Measurements from ENCODE around the gene POTEF. TPM values are rescaled to one million over a fixed set of nuclear protein-coding genes. Genes with fewer than 3 reads are reported as not detected.
"Not testable (repeated sequence)": the region's sequence is repeated elsewhere in the genome, so short reads cannot be mapped to it uniquely, and the experiment has no call there.

The POTEF gene
- total RNA-seq, 4 donors from 2014 or later = not detected

DNA sequence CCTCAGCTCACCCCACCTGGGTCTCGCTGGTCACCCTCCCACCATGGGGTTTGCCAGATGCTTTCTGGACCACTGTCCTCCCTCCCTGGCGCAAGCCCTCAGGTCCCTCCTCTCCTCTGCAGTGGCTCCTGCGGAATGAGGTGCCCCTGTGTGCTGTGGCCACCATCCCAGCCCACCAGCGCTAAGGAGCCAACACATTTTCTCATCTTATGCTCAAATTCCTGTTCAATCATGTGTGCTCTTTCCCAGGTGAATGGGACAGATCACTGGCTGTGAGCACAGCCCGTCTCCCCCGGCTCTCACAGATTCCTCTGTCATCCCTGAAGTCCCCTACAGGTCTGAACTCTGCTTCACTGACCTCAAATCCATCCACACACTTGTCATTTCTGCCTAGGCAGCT lies 31.1 kb upstream of the POTEF start:
- TF ChIP-seq, protein P1, sequence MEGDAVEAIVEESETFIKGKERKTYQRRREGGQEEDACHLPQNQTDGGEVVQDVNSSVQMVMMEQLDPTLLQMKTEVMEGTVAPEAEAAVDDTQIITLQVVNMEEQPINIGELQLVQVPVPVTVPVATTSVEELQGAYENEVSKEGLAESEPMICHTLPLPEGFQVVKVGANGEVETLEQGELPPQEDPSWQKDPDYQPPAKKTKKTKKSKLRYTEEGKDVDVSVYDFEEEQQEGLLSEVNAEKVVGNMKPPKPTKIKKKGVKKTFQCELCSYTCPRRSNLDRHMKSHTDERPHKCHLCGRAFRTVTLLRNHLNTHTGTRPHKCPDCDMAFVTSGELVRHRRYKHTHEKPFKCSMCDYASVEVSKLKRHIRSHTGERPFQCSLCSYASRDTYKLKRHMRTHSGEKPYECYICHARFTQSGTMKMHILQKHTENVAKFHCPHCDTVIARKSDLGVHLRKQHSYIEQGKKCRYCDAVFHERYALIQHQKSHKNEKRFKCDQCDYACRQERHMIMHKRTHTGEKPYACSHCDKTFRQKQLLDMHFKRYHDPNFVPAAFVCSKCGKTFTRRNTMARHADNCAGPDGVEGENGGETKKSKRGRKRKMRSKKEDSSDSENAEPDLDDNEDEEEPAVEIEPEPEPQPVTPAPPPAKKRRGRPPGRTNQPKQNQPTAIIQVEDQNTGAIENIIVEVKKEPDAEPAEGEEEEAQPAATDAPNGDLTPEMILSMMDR (IDR thresholded peaks at IDR 0.05) = no peak
- no peak for TF ChIP-seq POLR2A (IDR thresholded peaks at IDR 0.05)
- DNase-seq (ENCODE audit: low spot score in 2 of 2) = no peak
- intact Hi-C loops (cut with DNase I; ENCODE audit: low total_unique reads) = no loop called here
- WGBS, 2 donors = 91 to 100% methylated on average over 6 of the region's 6 CpGs
- no peak overlapping the region for H3K4me3 ChIP-seq (ENCODE audit: low read depth, poor library complexity, severe bottlenecking)

DNA sequence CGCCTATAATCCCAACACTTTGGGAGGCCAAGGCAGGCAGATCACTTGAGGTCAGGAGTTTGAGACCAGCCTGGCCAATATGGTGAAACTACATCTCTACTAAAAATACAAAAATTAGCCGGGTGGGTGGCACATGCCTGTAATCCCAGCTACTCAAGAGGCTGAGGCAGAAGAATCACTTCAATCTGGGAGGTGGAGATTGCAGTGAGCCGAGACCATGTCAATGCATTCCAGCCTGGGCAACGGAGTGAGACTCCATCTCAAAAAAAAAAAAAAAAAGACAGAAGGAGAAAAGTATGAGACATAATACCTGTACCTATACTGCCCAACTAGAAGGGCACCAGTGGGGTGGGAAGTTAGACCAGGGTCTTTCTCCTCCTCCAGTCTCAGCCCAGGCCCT lies 30.4 kb upstream of the POTEF start:
- intact Hi-C loops (cut with DNase I; ENCODE audit: low total_unique reads); H3K4me3 ChIP-seq (ENCODE audit: low read depth, poor library complexity, severe bottlenecking); DNase-seq (ENCODE audit: low spot score in 2 of 2): not testable (repeated sequence)
- WGBS, 2 donors = 83 to 94% methylated on average over 4 of the region's 4 CpGs

DNA sequence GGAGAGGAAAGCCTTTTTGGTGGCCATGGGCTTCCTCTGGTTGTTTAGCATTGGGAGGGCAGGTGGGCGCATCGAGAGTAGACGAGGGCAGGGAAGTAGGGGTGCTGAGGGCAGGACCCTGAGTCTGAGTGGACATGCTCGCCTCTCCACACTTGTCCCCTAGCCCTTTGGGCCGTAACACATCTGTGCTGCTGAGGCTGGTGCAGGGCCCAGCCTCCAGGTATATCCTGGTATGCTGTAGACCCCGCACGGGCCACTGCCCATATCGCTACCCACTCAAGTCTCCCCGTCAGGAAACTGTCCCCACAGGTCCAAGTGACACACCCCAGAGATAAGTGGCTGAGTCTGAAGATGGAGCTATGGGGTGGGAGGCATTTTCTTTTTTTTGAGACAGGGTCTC lies 29.6 kb upstream of the POTEF start:
- TF ChIP-seq, protein P1 (IDR thresholded peaks at IDR 0.05) = no peak
- no peak for TF ChIP-seq POLR2A (IDR thresholded peaks at IDR 0.05)
- no peak overlapping the region for H3K4me3 ChIP-seq (ENCODE audit: low read depth, poor library complexity, severe bottlenecking)
- DNase-seq (ENCODE audit: low spot score in 2 of 2) = no peak
- intact Hi-C loops (cut with DNase I; ENCODE audit: low total_unique reads) = no loop called here
- WGBS, 2 donors = 90 to 91% methylated on average over 9 of the region's 9 CpGs

DNA sequence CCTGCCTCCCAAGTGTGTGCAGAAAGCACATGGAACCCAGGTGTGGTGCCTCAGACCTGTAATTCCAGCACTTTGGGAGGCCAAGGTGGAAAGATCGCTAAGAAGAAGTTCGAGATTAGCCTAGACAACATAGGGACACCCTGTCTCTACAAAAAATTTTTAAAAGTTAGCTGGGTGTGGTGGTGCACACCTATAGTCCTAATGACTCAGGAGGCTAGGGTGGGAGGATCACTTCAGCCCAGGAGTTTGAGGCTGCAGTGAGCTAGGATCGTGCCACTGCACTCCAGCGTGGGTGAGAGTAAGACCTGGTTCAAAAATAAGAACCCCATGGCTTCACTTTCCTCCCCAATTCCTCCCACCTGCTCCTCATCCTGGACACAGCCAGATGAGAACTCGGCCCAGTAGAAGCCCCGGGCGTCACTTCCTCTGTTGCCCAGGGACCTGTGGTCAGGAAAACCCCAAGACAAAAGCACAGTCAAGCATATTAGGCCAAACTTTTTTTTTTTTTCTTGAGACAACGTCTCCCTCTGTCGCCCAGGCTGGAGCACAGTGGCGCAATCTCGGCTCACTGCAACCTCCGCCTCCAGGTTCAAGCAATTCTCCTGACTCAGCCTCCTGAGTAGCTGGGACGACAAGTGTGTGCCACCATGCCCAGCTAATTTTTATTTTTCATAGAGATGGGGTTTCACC lies 28.9 kb upstream of the POTEF start:
- DNase-seq (ENCODE audit: low spot score in 2 of 2); H3K4me3 ChIP-seq (ENCODE audit: low read depth, poor library complexity, severe bottlenecking); intact Hi-C loops (cut with DNase I; ENCODE audit: low total_unique reads): not testable (repeated sequence)
- 76 to 92% methylated on average over 13 of the region's 13 CpGs for WGBS, 2 donors

DNA sequence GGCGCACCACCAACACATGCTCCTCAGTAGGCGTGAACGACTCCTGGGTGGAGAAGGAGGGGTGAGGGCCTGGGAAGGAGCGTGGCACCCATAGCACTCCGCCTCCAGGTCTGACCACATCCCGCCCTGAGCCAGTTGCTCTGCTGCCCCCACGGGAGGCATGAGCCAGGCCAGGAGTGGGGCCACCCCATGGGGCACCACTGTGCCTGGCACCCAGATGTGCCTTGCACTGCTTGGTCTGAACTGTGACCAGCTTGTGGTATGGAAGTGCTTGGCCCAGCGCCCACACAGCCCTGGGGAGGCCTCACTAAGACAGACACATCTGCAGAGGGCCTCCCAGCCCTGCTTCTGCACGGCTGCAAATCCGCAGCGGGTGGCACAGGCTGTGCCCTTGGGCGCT lies 28.3 kb upstream of the POTEF start:
- intact Hi-C loops (cut with DNase I; ENCODE audit: low total_unique reads); DNase-seq (ENCODE audit: low spot score in 2 of 2); H3K4me3 ChIP-seq (ENCODE audit: low read depth, poor library complexity, severe bottlenecking): not testable (repeated sequence)
- WGBS, 2 donors = 80 to 82% methylated on average over 5 to 8 of the region's 12 CpGs

DNA sequence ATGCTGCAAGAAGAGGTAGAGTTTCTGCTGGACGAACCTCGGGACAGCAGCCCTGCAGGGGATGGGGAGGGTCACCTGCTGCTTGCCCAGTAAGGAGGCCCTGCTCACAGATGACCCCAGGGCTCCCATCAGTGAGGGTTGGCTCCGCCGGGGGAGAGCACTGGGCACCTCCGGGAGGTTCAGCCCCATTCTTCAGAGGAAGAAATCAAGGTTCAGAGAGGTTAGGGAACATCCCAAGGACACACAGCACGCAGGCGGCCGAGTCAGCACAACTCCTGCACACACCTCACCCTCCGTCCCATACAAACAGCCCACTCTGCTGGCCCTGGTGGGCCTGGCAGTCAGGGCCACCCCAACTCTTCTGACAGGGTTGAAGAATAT lies 27.6 kb upstream of the POTEF start:
- intact Hi-C loops (cut with DNase I; ENCODE audit: low total_unique reads) = no loop called here
- WGBS, 2 donors = 93 to 95% methylated on average over 9 of the region's 9 CpGs
- DNase-seq (ENCODE audit: low spot score in 2 of 2) = no peak
- no peak for TF ChIP-seq POLR2A (IDR thresholded peaks at IDR 0.05)
- TF ChIP-seq, protein P1 (IDR thresholded peaks at IDR 0.05) = no peak
- H3K4me3 ChIP-seq (ENCODE audit: low read depth, poor library complexity, severe bottlenecking) = no peak overlapping the region

DNA sequence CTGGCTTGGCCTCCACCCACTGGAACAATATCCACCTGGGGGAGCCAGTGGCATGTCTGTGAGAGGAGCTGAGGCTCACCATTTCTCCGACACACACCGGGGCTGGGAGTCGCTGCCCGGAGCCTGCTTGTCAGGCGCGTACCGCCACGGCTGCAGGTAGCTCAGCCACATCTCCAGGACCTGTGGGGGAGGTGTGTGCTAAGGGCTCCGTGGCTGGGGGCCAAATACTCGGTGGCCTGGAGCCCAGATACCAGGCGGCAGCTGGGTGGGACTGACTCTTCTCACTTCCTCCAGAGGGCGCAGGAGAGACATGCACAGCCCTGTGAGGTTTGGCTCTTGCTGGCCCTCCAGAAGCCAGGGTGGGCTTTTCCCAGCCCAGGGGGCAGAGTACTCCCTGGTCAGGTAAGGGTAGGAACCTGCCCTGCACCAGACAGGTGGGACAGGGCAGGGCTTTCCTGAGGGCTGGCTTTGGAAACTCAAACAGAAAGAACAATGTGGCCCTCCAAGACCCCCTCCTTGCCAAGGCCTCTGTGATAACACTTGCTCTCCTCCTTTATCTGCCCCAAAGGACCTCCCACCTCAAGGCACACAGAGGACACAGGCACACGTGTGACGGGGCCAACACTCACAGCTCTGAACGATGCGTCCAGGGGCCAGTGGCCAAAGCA lies 27.1 kb upstream of the POTEF start:
- WGBS, 2 donors = 64% methylated on average over 15 of the region's 16 CpGs; no CpG with 5 or more reads in 1 of the 2 donors
- DNase-seq (ENCODE audit: low spot score in 2 of 2); intact Hi-C loops (cut with DNase I; ENCODE audit: low total_unique reads); H3K4me3 ChIP-seq (ENCODE audit: low read depth, poor library complexity, severe bottlenecking): not testable (repeated sequence)

Data from lower leg skin (tissue), 4 donors.